GM19035 (cell line): ENCODE data around the gene KCNQ1OT1.
"Not testable (repeated sequence)": the region's sequence is repeated elsewhere in the genome, so short reads cannot be mapped to it uniquely, and the experiment has no call there.

ENCODE experiments used
- ATAC-seq: cut with Tn5 transposase; IDR thresholded peaks from one replicate; pipeline ENCODE4 v1.9.1; 2021; ENCODE audit not compliant: unreplicated experiment

Gene KCNQ1OT1

GRCh38 chr11:2655016-2655719 lies 44.6 kb downstream of the KCNQ1OT1 start:
- no peak for ATAC-seq

DNA sequence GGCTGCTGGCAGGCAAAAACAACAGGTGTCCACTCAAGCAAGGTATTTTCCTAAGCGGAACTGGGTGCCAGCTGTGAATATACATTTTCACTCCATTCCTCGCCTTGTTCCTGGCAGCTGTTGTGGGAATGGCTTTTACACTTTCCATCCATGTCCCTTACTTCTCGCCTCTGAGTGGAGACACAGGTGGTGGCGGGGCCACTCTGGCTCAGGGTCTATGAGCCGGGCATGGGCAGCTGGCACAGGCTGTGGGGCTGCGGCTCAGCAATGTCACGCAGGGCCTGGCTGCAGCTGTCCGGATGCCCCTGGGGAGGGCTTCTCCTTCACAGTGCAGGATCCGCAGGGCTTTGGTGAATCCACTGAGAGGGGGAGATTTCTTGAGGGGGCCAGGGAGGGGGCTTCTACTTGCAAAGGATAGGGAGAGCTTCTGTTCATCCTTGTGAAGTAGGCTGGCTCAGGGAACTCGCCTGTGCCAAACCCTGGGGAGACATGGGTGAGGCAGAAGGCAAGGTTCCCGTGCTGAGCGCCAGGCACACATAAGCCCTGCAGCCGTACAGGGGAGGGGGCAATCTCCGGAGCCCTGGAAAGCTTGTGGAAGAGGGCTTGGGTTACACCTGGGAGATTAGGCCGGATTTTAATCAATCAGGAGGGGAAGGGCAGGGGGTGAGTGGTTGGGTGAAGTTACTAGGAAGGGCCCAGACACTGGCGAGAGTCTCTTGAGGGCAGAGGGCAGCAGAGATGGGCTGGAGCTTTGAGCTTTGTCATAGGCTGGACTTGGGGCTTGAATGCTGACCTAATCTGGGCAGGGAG lies 45.7 kb downstream of the KCNQ1OT1 start:
- no peak for ATAC-seq

- no peak for ATAC-seq
These were observed 46.6 kb downstream of the KCNQ1OT1 start for GRCh38 chr11:2653198-2653551.

DNA sequence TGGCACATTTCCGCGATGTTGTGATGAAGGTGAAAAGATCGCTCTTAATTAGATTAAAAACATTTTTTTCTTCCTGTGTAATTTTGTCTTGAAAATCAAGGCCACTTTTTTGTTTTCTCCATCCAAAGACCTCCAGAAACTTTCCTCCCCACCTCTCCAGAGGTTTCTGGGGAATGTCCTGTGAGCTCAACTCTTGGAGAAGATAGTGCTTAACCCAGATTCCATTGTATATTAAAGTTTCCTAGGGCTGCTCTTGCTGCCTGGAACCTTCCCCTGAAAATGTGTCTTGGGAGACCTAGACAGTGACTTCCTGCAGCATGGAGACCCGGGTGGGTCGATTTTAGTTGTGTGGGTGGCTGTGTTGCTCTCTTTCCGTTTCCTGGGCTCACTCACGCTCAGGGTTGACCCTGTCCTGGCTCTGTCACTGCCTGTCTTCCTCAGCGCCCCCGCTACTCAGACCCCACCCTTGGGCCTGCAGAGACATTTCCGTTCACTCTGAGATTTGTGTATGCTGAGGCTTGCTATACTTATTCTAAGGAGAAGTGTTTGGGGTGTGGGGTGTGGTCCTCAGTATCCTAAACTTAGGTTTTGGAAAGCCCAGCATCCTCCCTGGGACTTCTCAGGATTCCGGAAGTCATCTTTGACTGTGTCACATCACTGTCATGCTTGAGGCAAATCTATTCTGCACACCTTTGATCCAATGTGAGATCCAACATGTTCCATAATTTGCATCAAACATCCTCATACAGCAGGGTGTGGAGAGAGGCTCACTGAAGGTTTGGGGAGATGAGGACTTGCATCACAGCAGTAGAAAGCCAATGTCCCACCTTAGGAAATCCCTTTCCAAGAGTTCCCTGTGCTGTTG lies 47.2 kb downstream of the KCNQ1OT1 start:
- no peak for ATAC-seq

DNA sequence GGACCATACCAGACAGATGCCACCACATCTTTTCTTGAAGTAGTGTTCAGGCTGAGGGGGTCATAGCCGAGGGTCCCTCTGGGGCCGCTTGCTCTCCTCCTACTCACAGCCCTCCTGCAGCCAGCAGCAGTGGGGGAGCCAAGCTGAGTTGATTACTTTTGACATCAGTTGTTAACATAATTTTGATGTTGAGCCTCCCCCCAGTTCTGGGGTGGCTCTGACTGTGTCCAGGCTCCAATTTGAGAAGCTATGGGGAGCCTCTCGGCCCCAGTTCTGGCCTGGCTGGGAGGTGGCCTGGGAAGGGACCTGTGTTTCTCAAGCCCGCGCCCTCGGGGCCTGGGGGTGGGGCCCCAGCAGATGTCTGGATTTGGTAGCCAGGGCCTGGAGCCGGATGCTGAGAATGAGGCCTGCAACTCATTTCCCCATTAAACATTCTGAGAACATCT lies 47.9 kb downstream of the KCNQ1OT1 start:
- ATAC-seq: no peak

GRCh38 chr11:2651054-2651617 lies 48.7 kb downstream of the KCNQ1OT1 start:
- no peak for ATAC-seq

- no peak for ATAC-seq
These were observed 49.4 kb downstream of the KCNQ1OT1 start for GRCh38 chr11:2650343-2650867.

DNA sequence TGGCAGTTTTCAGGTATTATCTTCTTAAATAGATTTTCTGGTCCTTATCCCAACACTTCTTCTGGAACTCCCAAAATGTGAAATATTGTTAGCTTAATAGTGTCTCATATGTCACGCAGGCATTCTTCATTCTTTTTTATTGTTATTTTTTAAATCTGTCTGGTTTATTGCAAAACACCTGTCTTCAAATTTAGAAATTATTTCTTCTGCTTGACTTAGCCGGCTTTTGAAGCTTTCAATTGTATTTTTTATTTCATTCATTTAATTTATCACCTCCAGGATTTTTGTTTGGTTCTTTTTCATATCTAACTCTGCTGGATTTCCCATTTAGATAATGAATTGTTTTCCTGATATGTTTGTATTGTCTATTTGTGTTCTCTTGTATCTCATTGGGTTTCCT lies 49.9 kb downstream of the KCNQ1OT1 start:
- ATAC-seq: no peak

DNA sequence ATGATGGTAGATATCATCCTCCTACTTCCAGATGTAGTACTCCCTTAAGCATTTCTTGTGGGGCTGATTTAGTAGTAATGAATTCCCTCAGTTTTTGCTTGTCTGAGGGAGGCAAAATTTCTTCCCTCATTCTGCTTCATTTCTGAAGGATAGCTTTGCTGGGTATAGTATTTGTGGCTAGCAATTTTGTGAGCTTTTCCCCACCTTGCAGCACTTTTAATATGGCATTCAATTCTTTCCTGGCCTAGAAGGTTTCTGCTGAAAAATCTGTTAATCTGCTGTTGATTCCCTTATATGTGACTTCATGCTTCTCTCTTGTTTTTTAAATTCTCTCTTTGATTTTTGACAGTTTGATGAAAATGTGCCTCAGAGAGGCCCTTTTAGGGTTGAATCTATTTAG lies 50.4 kb downstream of the KCNQ1OT1 start:
- no peak for ATAC-seq

- no peak for ATAC-seq
These were observed 51.8 kb downstream of the KCNQ1OT1 start for GRCh38 chr11:2647953-2648352.

GRCh38 chr11:2647167-2647566 lies 52.6 kb downstream of the KCNQ1OT1 start:
- no peak for ATAC-seq

GRCh38 chr11:2645779-2646118 lies 54.0 kb downstream of the KCNQ1OT1 start:
- no peak for ATAC-seq

DNA sequence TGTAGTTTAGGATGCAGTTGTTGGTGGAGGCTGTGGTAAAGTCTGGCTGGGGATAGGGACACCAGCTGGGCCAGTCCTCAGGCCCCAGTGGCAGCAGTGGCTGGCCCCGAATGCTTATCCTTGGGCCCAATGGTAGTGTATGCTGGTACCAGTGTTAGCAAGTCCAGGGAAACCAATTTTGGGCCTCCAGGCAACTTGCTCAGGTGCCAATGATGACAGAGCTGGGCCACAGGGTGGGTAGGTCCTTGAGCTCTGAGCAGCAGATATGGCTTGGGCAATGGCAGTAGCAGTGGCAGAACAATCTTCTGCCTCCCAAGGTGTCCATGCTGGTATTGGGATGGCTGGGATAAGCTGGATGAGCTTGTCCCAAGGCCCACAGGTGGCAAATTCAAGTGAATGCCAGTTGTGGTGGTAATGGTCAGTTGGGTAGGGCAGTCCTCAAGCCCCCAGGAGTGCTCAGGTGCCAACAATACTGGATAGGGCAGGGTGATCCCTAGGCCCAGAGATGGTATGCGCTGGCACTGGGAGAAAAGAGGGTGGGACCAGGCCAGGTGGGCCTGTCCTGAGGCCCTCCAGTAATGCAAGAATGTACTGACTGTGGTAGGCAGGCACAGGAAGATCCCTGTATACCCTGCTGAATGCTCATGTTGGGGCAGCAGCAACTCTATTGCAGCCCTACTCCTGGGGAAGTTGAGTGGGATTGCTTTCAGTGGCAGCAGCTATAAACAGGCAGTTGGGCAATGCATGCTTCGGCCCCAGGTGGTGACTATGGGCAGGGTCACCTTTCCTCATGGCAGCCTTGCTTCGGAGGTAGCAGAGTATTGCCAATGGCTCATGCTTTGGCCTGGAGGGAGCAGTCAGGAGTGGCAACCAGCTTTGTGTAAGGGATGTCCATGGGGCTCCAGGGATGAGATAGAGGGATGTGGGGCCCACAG lies 54.7 kb downstream of the KCNQ1OT1 start:
- ATAC-seq: no peak

- no peak for ATAC-seq
These were observed 56.0 kb downstream of the KCNQ1OT1 start for GRCh38 chr11:2643746-2644145.

DNA sequence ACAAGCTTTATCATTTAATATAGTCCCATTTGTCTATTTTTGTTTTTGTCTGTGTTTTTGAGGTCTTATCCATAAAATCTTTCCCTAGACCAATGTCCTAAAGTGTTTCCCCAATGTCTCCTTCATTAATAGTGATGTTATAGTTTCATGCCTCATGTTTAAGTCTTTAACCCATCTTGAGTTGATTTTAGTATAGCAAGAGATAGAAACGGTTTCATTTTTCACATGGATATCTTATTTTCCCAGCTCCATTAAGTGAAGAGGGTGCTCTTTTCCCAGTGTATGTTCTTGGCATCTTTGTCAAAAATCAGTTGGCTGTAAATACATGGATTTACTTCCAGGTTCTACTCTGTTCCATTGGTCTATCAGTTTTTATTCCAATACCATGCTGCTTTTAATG lies 58.2 kb downstream of the KCNQ1OT1 start:
- no peak for ATAC-seq

- ATAC-seq: not testable (repeated sequence)
These were observed 60.0 kb downstream of the KCNQ1OT1 start for GRCh38 chr11:2639763-2640162.

DNA sequence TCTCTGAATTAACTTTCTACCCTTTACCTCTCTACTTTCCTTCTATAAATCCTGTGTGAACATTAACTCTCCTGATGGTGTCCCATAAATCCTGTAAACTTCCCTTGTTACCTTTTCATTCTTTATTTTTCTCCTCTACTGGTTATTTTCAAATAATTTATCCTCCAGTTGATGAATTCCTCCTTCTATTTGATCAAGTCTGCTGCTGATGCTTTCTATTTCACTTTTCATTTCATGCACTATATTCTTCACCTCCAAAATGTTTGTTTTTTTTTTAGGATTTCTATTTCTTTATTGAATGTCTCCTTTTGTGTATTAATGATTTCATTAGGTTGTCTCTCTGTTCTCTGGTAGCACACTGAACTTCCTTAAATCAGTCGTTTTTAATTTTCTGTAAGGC lies 68.6 kb downstream of the KCNQ1OT1 start:
- no peak for ATAC-seq

DNA sequence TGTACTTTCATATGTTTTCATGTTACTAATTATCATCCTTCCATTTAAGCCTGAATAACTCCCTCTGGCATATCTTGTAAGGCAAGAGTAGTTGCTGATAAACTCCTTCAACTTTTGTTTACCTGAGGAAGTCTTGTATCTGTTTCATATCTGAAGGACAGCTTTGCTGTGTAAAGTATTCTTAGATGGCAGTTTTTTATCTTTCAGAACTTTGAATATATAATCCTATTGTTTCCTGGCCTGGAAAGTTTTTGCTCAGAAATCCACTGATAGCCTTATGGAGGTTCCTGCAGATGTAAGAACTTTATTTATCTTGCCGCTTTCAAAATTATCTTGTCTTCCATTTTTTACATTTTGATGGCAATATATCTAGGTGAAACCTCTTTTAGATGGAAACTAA lies 69.1 kb downstream of the KCNQ1OT1 start:
- no peak for ATAC-seq

- ATAC-seq: no peak
These were observed 74.6 kb downstream of the KCNQ1OT1 start for GRCh38 chr11:2625183-2625582.

DNA sequence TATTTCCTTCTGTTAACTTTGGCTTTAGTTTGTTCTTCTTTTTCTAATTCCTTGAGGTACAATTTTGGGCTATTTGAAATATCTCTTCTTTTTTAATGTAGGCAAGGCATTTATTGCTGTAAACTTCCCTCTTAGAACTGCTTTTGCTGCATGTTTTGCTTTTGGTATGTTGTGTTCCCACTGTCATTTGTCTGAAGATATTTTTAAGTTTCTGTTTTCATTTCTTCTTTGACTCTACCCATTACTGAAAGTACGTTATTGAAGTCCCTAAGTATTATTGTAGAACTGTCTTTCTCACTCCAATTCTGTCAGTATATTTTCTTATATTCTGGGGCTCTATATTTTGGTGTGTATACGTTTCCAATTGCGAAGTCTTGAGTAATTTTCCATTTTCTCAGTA lies 77.9 kb downstream of the KCNQ1OT1 start:
- ATAC-seq: peak; percentile 56
